ENCODE results near the gene ITM2C.

ITM2C gene

GRCh38 chr2:230907361-230908091 lies 42.8 kb downstream of the ITM2C start:
- no peak for DNase-seq (ENCODE audit: low read depth)

- DNase-seq (ENCODE audit: low read depth), result no peak
These were observed 43.4 kb downstream of the ITM2C start for GRCh38 chr2:230908092-230908594.

- peak; percentile 90 for DNase-seq (ENCODE audit: low read depth)
These were observed 44.0 kb downstream of the ITM2C start for GRCh38 chr2:230908595-230909191.

DNA sequence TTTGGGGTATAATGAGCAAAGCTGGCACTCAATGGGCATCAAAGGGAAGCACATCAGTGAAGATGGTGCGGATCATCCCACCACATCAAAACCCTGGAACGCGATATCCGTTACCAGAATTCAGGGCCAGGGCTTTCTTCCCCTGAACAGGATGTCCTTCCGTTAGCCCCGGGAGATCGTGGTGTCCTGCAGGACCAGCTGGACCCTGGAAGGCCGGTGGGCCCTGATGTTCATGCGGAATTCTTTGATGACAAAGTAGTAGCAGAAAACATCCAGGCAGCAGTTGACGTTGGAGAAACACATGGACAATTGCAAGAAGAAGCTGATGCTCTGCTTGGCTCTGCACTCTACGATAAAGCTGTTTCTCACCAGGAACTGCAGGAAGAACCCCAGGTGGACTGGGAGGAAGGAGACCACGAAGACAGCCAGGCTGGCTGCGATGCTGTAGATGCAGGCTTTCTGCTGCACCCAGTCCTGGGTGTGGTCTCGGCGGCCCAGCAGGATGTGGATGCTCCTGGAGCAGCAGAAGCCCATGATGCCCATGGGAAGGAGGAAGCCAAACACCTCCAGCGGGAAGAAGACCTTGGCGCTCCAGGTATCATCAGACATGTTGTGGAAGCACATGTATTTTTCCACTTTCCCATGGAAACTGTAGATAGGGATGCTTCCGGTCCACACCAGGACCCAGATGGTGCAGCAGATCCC lies 45.3 kb downstream of the ITM2C start:
- no peak for DNase-seq (ENCODE audit: low read depth)

DNA sequence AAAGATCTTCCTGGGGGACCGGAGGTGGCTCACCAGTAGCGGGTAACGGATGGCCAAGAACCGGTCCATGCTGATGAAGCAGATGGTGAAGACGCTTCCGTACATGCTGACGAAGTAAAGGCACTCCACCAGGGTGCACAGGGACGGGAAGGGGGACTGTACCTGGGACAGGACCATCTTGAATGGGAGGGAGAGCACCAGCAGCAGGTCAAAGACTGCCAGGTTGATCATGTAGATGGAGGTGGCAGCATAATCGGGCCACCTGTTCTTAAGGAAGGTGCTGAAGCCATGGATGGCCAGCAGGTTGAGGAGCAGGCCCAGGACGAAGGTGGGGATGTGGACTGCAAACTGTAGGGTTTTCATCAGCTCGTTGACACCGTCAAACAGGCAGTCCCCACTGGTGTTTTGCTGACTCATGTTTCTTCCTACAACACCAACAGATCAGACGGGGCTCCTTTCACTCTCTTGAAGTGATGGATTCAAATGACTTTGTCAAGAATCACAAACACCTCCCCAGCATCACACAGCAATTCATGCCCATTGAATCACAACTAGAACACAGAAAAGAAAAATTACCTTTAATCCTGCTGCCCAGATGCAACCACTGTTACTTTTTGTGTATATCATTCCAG lies 45.9 kb downstream of the ITM2C start:
- DNase-seq (ENCODE audit: low read depth), result no peak

DNA sequence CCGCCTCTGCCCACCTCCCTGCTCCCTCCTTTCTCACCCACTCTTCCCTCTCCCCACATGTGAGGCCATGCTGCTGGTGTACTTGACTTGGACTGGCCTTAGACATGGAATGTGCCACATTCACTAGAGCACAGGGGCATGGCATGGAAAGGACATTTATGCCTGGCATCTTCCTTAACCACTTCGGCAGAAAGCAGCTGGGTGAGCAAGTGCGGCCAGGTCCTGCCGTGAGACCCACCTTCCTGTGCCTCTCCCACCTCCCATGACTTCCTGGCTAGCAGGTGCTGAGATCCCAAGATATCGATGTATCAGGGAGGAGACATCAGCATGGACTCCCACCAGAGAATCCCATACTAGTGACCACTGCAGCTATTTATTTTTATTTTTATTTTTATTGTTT lies 47.3 kb downstream of the ITM2C start:
- DNase-seq (ENCODE audit: low read depth), result no peak

GRCh38 chr2:230912724-230913123 lies 48.0 kb downstream of the ITM2C start:
- no peak for DNase-seq (ENCODE audit: low read depth)

DNA sequence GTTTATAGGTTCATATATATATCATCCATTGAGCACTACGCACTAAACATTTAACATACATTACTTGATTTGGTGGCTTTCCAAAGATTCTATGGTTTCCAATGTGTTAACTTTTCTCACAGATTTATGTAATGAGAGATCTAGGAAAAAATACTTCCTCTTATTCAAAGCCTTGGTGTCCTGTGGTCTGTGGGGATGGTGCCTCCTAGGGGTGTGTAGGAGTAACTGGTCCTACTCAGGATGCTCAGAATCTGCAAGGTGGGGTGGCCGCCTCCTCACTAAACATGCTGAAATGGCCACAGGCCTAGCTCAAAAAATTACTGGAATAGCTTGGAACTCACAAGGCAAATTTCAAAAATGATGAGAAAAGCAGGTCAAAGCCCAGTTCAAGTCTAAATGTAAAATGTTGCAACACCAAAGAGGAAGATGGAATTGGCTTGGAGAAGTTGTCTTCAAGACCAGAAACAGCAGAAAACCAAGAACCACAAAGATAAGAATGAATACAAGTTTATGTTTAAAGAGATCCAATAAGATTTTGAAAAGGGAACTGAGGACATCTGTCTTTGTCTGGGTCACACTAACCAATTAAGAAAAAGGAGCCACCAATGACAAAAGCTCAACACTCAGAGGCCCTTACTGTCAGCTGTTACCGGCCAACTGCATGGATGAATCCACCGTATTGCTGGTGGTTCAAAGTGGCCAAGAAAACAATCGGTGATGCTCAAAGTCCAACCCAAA lies 48.8 kb downstream of the ITM2C start:
- DNase-seq (ENCODE audit: low read depth), result peak; percentile 20

- no peak for DNase-seq (ENCODE audit: low read depth)
These were observed 50.1 kb downstream of the ITM2C start for GRCh38 chr2:230914886-230915285.

GRCh38 chr2:230915319-230915718 lies 50.6 kb downstream of the ITM2C start:
- DNase-seq (ENCODE audit: low read depth), result no peak

DNA sequence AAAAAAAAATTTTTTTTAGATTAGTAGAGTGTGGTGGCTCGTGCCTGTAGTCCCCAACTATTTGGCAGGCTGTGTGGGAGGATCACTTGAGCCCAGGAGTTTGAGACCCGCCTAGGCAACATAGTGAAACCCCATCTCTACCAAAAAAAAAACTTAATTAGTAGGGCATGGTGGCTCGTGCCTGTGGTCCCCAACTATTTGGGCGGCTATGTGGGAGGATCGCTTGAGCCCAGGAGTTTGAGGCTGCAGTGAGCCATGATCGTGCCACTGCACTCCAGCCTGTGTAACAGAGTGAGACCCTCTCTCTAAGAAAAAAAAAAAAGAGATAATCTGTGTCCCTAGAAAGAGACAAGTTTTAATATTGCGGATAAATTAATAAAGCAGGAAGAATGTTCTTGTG lies 51.5 kb downstream of the ITM2C start:
- no peak for DNase-seq (ENCODE audit: low read depth)

- DNase-seq (ENCODE audit: low read depth), result no peak
These were observed 54.5 kb downstream of the ITM2C start for GRCh38 chr2:230919240-230919639.

DNA sequence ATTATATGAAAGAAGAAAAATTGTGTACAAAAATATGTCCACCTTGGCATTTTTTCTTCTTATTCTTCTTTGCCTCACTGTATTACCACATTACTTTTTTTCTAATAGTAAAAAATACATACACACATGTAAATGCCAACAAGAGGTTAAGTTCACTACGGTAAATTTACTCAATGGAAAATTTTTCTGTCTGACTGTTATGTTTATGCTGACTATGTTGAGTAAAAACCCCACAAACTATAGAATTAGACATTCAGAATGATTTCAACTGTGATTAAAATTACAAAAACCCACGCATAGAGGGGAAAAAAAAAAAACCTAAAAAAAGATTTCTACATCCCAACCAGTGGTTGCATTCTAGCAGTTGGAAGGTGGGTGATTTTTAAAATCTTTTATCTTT lies 54.9 kb downstream of the ITM2C start:
- no peak for DNase-seq (ENCODE audit: low read depth)

GRCh38 chr2:230920167-230920566 lies 55.4 kb downstream of the ITM2C start:
- no peak for DNase-seq (ENCODE audit: low read depth)

DNA sequence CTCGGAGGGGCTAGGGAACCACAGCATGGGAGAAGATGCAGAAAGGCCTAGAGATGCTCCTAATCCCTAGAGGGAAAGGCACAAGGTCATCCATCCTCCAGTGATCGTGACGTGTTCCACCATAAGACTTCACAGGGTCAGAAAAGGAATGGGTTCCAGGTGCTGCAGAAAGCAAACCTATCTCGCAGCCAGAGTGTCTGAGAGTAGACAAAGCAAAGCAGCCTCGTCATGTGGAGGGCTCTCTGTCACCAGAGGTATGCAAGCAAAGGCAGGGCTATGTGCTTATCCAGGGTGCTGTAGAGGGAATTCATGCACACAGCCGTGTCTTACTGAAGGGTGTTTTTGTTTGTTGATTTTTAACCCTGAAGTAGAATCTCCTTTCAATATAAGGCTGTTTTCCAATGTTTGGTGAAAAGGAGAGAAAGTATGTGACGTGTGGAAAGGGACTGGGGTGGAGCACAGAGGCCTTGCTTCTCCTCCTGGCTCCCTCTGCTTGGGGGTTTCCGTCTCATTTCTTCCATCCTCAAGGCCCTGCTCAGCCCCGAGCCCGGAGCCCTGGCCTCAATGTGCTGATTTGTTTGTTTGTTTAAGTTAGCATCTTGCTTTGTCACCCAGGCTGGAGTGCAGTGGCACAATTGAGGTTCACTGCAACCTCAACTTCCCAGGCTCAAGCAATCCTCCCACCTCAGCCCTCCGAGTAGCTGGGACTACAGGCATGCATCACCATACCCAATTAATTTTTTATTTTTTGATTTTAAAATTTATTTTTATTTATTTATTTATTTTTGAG lies 57.3 kb downstream of the ITM2C start:
- DNase-seq (ENCODE audit: low read depth), result no peak

GRCh38 chr2:230922951-230923717 lies 58.4 kb downstream of the ITM2C start:
- no peak for DNase-seq (ENCODE audit: low read depth)

DNA sequence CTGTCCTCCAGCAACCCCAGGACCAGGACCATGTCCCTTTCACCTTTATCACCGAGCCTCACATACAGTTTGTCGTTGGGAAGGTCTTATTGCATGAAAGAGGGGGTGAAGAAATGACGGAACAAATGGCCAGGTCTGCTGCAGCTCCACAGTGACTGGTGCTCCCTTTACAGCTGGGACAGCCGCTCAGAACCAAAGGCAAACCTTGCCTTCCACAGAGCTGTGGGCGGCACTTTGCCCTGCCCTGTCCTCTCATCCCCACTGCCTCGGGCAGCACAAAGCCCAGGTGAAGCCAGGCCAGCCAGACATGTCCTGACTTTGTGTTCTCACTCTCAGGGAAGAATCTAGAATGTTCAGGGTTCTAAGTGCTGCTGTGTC lies 59.3 kb downstream of the ITM2C start:
- DNase-seq (ENCODE audit: low read depth), result no peak

GRCh38 chr2:230924470-230925341 lies 60.0 kb downstream of the ITM2C start, which contains the start of gene GPR55:
TSS of gene GPR55 (minus strand) at chr2:230925242. CDS start at chr2:230910962, 14,280 bp downstream.
- DNase-seq (ENCODE audit: low read depth), result no peak

GRCh38 chr2:230925443-230925878 lies 60.7 kb downstream of the ITM2C start:
- DNase-seq (ENCODE audit: low read depth), result no peak
